ENCODE results near the gene XIRP1. TPM values are rescaled to one million over a fixed set of nuclear protein-coding genes. Genes with fewer than 3 reads are reported as not detected.
A peak's percentile ranks its signal among the peaks of the same experiment; 100 is the strongest.

XIRP1 gene
- total RNA-seq, 2 donors from 2014 or later: not detected

- Histone ChIP-seq H3K36me3 (no peaks in the 10 kb centered on the region), H3K4me1 (peaks cover 4% of the 10 kb centered on the region), H3K27ac (no peak overlapping the region), H3K9me3 (no peaks in the 10 kb centered on the region), H3K27me3 (no peaks in the 10 kb centered on the region), H3K9ac (ENCODE audit: low read depth in 2 of 2, low read length in 2 of 2) (no peak overlapping the region), H3K4me3 (no peak overlapping the region)
- no peak for DNase-seq
- intact Hi-C loops (cut with DNase I): no loop called here
- TF ChIP-seq CTCF (IDR thresholded peaks at IDR 0.05): no peak
Observed at GRCh38 chr3:39158148-39158715, 34.2 kb downstream of the XIRP1 start.

DNA sequence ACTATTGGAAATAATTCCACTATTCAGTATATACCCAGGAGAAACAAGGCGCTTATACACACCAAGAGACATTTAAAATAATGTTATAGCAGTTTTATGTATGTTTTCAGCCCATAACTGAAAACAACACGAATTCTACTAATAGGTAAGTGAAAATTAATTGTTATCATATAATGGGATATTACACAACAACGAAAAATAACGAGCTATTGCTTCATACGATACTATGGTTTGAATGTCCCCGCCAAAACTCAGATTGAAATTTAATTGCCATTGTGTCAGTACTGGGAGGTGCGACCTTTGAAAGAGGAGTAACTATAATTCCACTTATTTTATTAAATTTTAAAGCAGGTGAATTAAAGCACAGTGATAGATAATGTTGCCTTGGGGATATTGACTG, 35.0 kb downstream of the XIRP1 start:
- Histone ChIP-seq H3K36me3 (no peaks in the 10 kb centered on the region), H3K27ac (no peak overlapping the region), H3K9ac (ENCODE audit: low read depth in 2 of 2, low read length in 2 of 2) (no peak overlapping the region), H3K4me1 (peaks cover 4% of the 10 kb centered on the region), H3K4me3 (no peak overlapping the region), H3K9me3 (no peaks in the 10 kb centered on the region), H3K27me3 (no peaks in the 10 kb centered on the region)
- intact Hi-C loops (cut with DNase I): no loop called here
- no peak for DNase-seq
- no peak for TF ChIP-seq CTCF (IDR thresholded peaks at IDR 0.05)

- no peak for TF ChIP-seq CTCF (IDR thresholded peaks at IDR 0.05)
- Histone ChIP-seq H3K4me1 (peaks cover 6% of the 10 kb centered on the region), H3K9me3 (no peaks in the 10 kb centered on the region), H3K36me3 (no peaks in the 10 kb centered on the region), H3K4me3 (no peak overlapping the region), H3K27me3 (no peaks in the 10 kb centered on the region), H3K9ac (ENCODE audit: low read depth in 2 of 2, low read length in 2 of 2) (no peak overlapping the region), H3K27ac (peak overlapping the region; percentile 15)
- intact Hi-C loops (cut with DNase I): no loop called here
- DNase-seq: no peak
Observed at GRCh38 chr3:39156421-39156820, 36.0 kb downstream of the XIRP1 start.

DNA sequence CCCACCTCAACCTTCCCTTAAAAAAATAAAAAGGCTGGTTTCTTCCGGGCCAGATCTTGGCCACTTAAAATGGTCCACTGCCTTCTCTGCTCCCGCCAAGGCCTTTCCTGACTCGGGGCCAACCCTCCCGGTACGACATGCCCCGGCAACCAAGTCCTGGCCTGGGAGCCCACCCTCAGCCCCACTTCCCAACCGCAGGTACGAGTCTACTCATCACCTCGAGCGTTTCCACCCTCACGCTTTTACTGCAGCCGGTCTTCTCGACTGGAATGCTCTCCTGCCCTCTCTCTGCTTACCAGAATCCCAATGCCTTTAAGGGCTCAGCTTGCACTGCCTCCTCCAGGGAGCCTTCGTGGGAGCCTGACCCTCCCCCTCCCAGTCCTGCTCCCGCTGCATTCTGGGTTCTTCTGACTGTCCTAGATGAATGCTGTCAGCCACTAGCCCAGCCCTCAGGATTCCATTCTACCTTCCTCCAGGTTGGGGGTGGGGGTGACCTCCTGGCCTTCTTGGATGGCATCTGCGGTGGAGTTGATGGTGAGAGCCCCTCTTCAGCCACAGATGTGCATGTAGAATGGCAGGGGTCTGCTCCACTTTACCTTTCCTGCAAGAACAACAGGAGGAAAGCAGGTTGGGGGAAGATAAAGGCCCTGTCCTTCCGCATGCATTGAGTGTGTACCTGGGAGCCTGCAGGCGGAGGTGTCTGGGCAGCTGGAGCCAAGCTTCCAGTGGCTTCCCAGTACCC, 37.9 kb downstream of the XIRP1 start:
- peak overlapping the region; percentile 99 for H3K27ac ChIP-seq
- intact Hi-C loops (cut with DNase I): no loop called here
- no peak for TF ChIP-seq CTCF (IDR thresholded peaks at IDR 0.05)
- H3K9ac ChIP-seq (ENCODE audit: low read depth in 2 of 2, low read length in 2 of 2): peak overlapping the region; percentile 58 to 64
- H3K4me1 ChIP-seq: peaks cover 20% of the 10 kb centered on the region
- no peaks in the 10 kb centered on the region for H3K36me3 ChIP-seq
- no peaks in the 10 kb centered on the region for H3K27me3 ChIP-seq
- H3K9me3 ChIP-seq: no peaks in the 10 kb centered on the region
- no peak overlapping the region for H3K4me3 ChIP-seq
- DNase-seq: peak; percentile 47

GRCh38 chr3:39153977-39154279, 38.5 kb downstream of the XIRP1 start:
- Histone ChIP-seq H3K9ac (ENCODE audit: low read depth in 2 of 2, low read length in 2 of 2) (peak overlapping the region; percentile 58 to 64), H3K27ac (peak overlapping the region; percentile 99), H3K9me3 (no peaks in the 10 kb centered on the region), H3K4me3 (no peak overlapping the region), H3K4me1 (peaks cover 22% of the 10 kb centered on the region), H3K36me3 (no peaks in the 10 kb centered on the region), H3K27me3 (no peaks in the 10 kb centered on the region)
- no peak for TF ChIP-seq CTCF (IDR thresholded peaks at IDR 0.05)
- intact Hi-C loops (cut with DNase I): no loop called here
- DNase-seq: no peak

Measured in colonic mucosa (tissue), 4 donors.